Endodermal cell (in vitro differentiated cells): ENCODE results near the gene SUFU. TPM values are rescaled to one million over a fixed set of nuclear protein-coding genes. Genes with fewer than 3 reads are reported as not detected.

Experiments used
- DNase-seq: peaks from one replicate; pipeline ENCODE4 v3.0.0-alpha.2; 2017
- H3K27ac ChIP-seq: 2 replicates; pipeline ENCODE4 v1.5.1; 2013; ENCODE audit warnings: mild to moderate bottlenecking, low read depth, low read length, moderate library complexity
- H3K27me3 ChIP-seq: 2 replicates; pipeline ENCODE4 v1.6.1; 2013; ENCODE audit warnings: mild to moderate bottlenecking, low read length, moderate library complexity; ENCODE audit not compliant: insufficient read depth, control insufficient read depth, poor library complexity, severe bottlenecking
- H3K36me3 ChIP-seq: 2 replicates; pipeline ENCODE4 v1.7.0; 2013; ENCODE audit warnings: mild to moderate bottlenecking, low read length, moderate library complexity; ENCODE audit not compliant: control insufficient read depth, insufficient read depth
- H3K4me1 ChIP-seq: one replicate; pipeline ENCODE4 v1.7.0; 2013; ENCODE audit warnings: low read length; ENCODE audit not compliant: control insufficient read depth, insufficient read depth
- H3K4me3 ChIP-seq: 2 replicates; pipeline ENCODE4 v1.5.1; 2013; ENCODE audit warnings: mild to moderate bottlenecking, low read length, moderate library complexity
- H3K9ac ChIP-seq: 2 replicates; pipeline ENCODE4 v1.6.1; 2013; ENCODE audit warnings: mild to moderate bottlenecking, low read length, moderate library complexity; ENCODE audit not compliant: poor library complexity, severe bottlenecking; ENCODE audit errors: extremely low read depth
- H3K9me3 ChIP-seq: 2 replicates; pipeline ENCODE4 v1.6.1; 2013; ENCODE audit warnings: mild to moderate bottlenecking, low read length, moderate library complexity; ENCODE audit not compliant: control insufficient read depth
- H3K27ac Mint-ChIP-seq: 2 replicates; pipeline ENCODE4 v1.8.0; 2020; ENCODE audit warnings: mixed read lengths
- H3K27me3 Mint-ChIP-seq: 2 replicates; pipeline ENCODE4 v1.8.0; 2021; ENCODE audit warnings: mild to moderate bottlenecking, mixed read lengths; ENCODE audit not compliant: insufficient read depth
- H3K36me3 Mint-ChIP-seq: 2 replicates; pipeline ENCODE4 v1.8.0; 2020; ENCODE audit warnings: low read depth, mixed read lengths
- H3K4me1 Mint-ChIP-seq: 2 replicates; pipeline ENCODE4 v1.8.0; 2020; ENCODE audit warnings: mixed read lengths
- H3K4me3 Mint-ChIP-seq: 2 replicates; pipeline ENCODE4 v1.8.0; 2020; ENCODE audit warnings: mild to moderate bottlenecking, moderate library complexity, mixed read lengths
- H3K9me3 Mint-ChIP-seq: 2 replicates; pipeline ENCODE4 v1.8.0; 2020; ENCODE audit warnings: mild to moderate bottlenecking, mixed read lengths
- CTCF ChIP-seq: fragments of 200-600 bp; sonication (generic); conservative IDR thresholded peaks from 2 replicates; pipeline ENCODE4 v1.5.0; 2021; ENCODE audit warnings: antibody characterized with exemption, mild to moderate bottlenecking
- WGBS, 2 experiments: methylation state at CpG; one replicate each; pipeline versions ENCODE4 v1.1.5 to v1.1.7; 2013; ENCODE audit warnings: missing lambda C conversion rate in 2 of 2, mixed read lengths in 1 of 2; ENCODE audit not compliant: insufficient coverage in 1 of 2, insufficient read length in 1 of 2; 5-methylcytosine and 5-hydroxymethylcytosine counted together
- total RNA-seq, 2 donors: library from RNA; stranded (reverse); fragmentation: NEBNext Ultra II Directional in 1 of 2; extraction: Animal tissue kit (Norgen Biotek cat#: 25700) in 1 of 2; gene quantifications; 2 replicates in 1 of 2; 3 replicates in 1 of 2; pipeline ENCODE4 v1.2.1, GENCODE V29; 2021

Gene SUFU
- total RNA-seq, 2 donors from 2014 or later, result 19.1 to 20.6 TPM

DNA sequence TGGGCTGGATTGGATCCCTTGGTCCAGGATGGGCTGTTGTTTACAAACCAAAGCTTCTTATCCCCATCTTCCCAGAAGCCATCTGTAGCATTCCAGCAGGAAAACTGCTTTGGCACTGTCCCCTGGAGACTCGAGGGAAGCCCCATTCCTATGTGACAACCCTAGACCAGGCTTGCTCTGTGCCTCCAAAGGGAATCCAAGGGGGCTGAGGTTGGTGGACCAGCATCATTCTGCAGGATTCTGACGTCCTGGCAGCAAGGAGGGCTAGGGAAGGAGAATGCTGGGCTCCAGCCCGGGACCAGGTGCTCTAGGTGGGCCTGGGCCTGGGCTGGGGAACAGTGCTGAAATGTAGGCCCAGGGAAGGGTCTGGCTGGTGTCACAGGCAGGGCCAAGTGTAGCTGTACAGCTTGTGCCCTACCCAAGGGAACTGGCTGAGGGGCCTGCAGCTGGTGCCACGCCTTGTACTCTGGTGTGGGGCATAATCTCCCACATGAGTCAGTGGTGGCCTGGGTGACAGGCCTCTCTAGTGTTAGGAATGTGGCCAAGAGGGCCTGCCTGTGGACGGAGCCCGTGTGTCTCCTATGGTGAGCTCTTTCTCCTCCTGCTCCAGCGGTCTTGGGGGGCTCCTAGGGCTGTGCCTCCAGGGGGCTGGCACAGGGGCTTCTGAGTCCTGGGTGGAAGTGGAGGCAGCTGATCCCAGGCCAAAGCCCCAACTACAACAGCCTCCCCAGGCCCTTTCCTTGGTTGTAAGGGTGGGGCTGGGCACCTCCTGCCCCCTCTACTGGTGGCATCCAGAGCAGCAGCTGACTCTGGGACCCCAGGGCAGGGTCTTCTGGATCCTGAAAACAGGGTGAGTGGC, 165.7 kb downstream of the SUFU start:
- H3K27me3 ChIP-seq, result no peaks in the 10 kb centered on the region
- TF ChIP-seq CTCF, result peak; percentile 70
- H3K36me3 ChIP-seq, result no peaks in the 10 kb centered on the region
- no peaks in the 10 kb centered on the region for H3K36me3 Mint-ChIP-seq
- no peak overlapping the region for H3K4me3 Mint-ChIP-seq
- H3K27ac Mint-ChIP-seq, result no peak overlapping the region
- H3K9me3 ChIP-seq, result no peaks in the 10 kb centered on the region
- no peaks in the 10 kb centered on the region for H3K27me3 Mint-ChIP-seq
- 71 to 82% methylated on average over 4 to 7 of the region's 7 CpGs for WGBS, 2 experiments
- peaks cover 5% of the 10 kb centered on the region for H3K4me1 ChIP-seq
- H3K4me1 Mint-ChIP-seq, result peaks cover 20% of the 10 kb centered on the region
- no peak overlapping the region for H3K9ac ChIP-seq
- no peak overlapping the region for H3K4me3 ChIP-seq
- DNase-seq, result peak; percentile 77
- H3K27ac ChIP-seq, result peak overlapping the region; percentile 60
- H3K9me3 Mint-ChIP-seq, result no peaks in the 10 kb centered on the region

GRCh38 chr10:102670065-102670670, 166.4 kb downstream of the SUFU start:
- no peak for TF ChIP-seq CTCF
- Histone ChIP-seq H3K9ac (no peak overlapping the region), H3K4me3 (no peak overlapping the region), H3K36me3 (no peaks in the 10 kb centered on the region), H3K9me3 (no peaks in the 10 kb centered on the region), H3K27me3 (no peaks in the 10 kb centered on the region), H3K4me1 (peaks cover 11% of the 10 kb centered on the region), H3K27ac (no peak overlapping the region)
- Mint-ChIP-seq H3K9me3 (no peaks in the 10 kb centered on the region), H3K4me3 (no peak overlapping the region), H3K27ac (no peak overlapping the region), H3K36me3 (no peaks in the 10 kb centered on the region), H3K4me1 (peaks cover 27% of the 10 kb centered on the region), H3K27me3 (no peaks in the 10 kb centered on the region)
- WGBS, 2 experiments, result 84 to 91% methylated on average over 9 of the region's 9 CpGs
- DNase-seq, result peak; percentile 49

DNA sequence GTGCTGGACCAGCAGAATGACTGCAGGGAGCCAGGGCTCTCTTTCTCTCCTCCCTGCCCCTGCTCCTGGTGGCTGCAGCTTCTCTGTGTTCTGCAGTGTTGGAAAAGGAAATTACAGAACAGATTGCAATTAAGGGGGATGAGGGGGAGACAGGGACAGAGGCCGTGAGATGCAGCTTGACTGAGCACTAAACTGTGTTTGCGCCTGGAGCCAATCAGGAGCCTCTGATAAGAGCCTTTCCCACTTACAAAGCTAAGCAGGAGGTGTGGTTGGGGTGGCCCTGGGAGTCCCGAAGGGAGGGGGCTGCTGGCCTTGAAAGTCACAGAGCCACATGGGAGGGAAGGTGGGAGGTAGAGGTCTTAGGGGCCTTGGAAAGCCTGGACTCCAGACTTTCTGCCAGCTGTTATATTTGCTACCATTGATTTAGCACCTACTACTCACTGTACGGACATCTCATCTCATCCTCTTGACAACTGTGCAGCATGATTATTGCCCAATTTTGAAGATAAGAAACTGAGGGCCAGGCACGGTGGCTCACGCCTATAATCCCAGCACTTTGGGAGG, 167.2 kb downstream of the SUFU start:
- 64 to 94% methylated on average over 3 to 6 of the region's 6 CpGs for WGBS, 2 experiments
- Mint-ChIP-seq H3K27me3 (no peaks in the 10 kb centered on the region), H3K9me3 (no peaks in the 10 kb centered on the region), H3K4me3 (peak overlapping the region; percentile 13), H3K4me1 (peaks cover 35% of the 10 kb centered on the region), H3K27ac (peak overlapping the region; percentile 23), H3K36me3 (no peaks in the 10 kb centered on the region)
- no peak for TF ChIP-seq CTCF
- Histone ChIP-seq H3K36me3 (no peaks in the 10 kb centered on the region), H3K4me3 (no peak overlapping the region), H3K27ac (no peak overlapping the region), H3K9me3 (no peaks in the 10 kb centered on the region), H3K4me1 (peaks cover 16% of the 10 kb centered on the region), H3K27me3 (no peaks in the 10 kb centered on the region), H3K9ac (no peak overlapping the region)
- peak; percentile 74 for DNase-seq
